Neural cell (in vitro differentiated cells): ENCODE results near the gene HDAC10.

ENCODE experiments used
- CTCF ChIP-seq: fragments of 450-650 bp; IDR thresholded peaks from 2 replicates; pipeline ENCODE4 v1.5.1; 2014; ENCODE audit warnings: antibody characterized with exemption, mild to moderate bottlenecking, moderate library complexity; ENCODE audit not compliant: poor library complexity, severe bottlenecking
- EP300 ChIP-seq: fragments of 450-650 bp; conservative IDR thresholded peaks from 2 replicates; pipeline ENCODE4 v1.6.1; 2014; ENCODE audit warnings: antibody characterized with exemption, mild to moderate bottlenecking, moderate library complexity; ENCODE audit not compliant: poor library complexity, severe bottlenecking
- POLR2AphosphoS5 ChIP-seq: IDR thresholded peaks from 2 replicates; pipeline ENCODE4 v1.6.1; 2012
- TAF1 ChIP-seq: IDR thresholded peaks from 2 replicates; pipeline ENCODE4 v1.6.1; 2012; ENCODE audit warnings: low read depth

GRCh38 chr22:50269573-50269969, 18.5 kb upstream of the HDAC10 start:
- TF ChIP-seq TAF1 (no peak), EP300 (no peak), POLR2AphosphoS5 (no peak), CTCF (no peak)
